H9 (cell line): ENCODE data around the gene MRPS21. TPM values are rescaled to one million over a fixed set of nuclear protein-coding genes. Genes with fewer than 3 reads are reported as not detected.

ENCODE experiments used
- DNase-seq: peaks from one replicate; pipeline ENCODE4 v3.0.0-alpha.2; 2017
- H2AFZ ChIP-seq: one replicate; pipeline ENCODE4 v1.6.1; 2013; ENCODE audit warnings: mild to moderate bottlenecking, low read length, control low read depth, moderate library complexity
- H2AK5ac ChIP-seq: 2 replicates; pipeline ENCODE4 v1.6.1; 2013; ENCODE audit warnings: low read length, control low read depth, mixed read lengths; ENCODE audit not compliant: insufficient read length
- H2BK120ac ChIP-seq: one replicate; pipeline ENCODE4 v1.6.1; 2013; ENCODE audit warnings: low read depth, mild to moderate bottlenecking, low read length, control low read depth, inconsistent platforms; ENCODE audit not compliant: poor library complexity, severe bottlenecking
- H2BK12ac ChIP-seq: 2 replicates; pipeline ENCODE4 v1.6.1; 2013; ENCODE audit warnings: low read length, control low read depth, mixed read lengths, low read depth; ENCODE audit not compliant: insufficient read length
- H2BK15ac ChIP-seq: 2 replicates; pipeline ENCODE4 v1.6.1; 2013; ENCODE audit warnings: low read depth, low read length, control low read depth
- H2BK20ac ChIP-seq: one replicate; pipeline ENCODE4 v1.6.1; 2013; ENCODE audit warnings: low read depth, mild to moderate bottlenecking, low read length, control low read depth, inconsistent platforms; ENCODE audit not compliant: poor library complexity, severe bottlenecking
- H2BK5ac ChIP-seq: 2 replicates; pipeline ENCODE4 v1.6.1; 2013; ENCODE audit warnings: low read length, control low read depth, mixed read lengths; ENCODE audit not compliant: insufficient read length
- H3K14ac ChIP-seq: 2 replicates; pipeline ENCODE4 v1.6.1; 2013; ENCODE audit warnings: low read length, control low read depth; ENCODE audit not compliant: insufficient read depth
- H3K18ac ChIP-seq: 2 replicates; pipeline ENCODE4 v1.6.1; 2013; ENCODE audit warnings: low read depth, mild to moderate bottlenecking, mixed read lengths, low read length, control low read depth; ENCODE audit not compliant: insufficient read length
- H3K23ac ChIP-seq: 2 replicates; pipeline ENCODE4 v1.6.1; 2013; ENCODE audit warnings: low read length, control low read depth, mixed read lengths, low read depth; ENCODE audit not compliant: insufficient read length
- H3K23me2 ChIP-seq: 2 replicates; pipeline ENCODE4 v1.6.1; 2013; ENCODE audit warnings: low read depth, mild to moderate bottlenecking, mixed read lengths, low read length, control low read depth; ENCODE audit not compliant: insufficient read length, poor library complexity, severe bottlenecking
- H3K27ac ChIP-seq: 2 replicates; pipeline ENCODE4 v1.5.1; 2013; ENCODE audit warnings: low read length, control low read depth, mixed read lengths, low read depth; ENCODE audit not compliant: insufficient read length
- H3K27me3 ChIP-seq: 2 replicates; pipeline ENCODE4 v1.6.1; 2013; ENCODE audit warnings: low read length, control low read depth, inconsistent platforms; ENCODE audit not compliant: insufficient read depth
- H3K4ac ChIP-seq: 2 replicates; pipeline ENCODE4 v1.6.1; 2013; ENCODE audit warnings: low read depth, mild to moderate bottlenecking, control low read depth, inconsistent platforms, low read length, moderate library complexity
- H3K4me1 ChIP-seq: 2 replicates; pipeline ENCODE4 v1.6.1; 2013; ENCODE audit warnings: low read length, control low read depth, inconsistent platforms; ENCODE audit not compliant: insufficient read depth
- H3K4me2 ChIP-seq: 2 replicates; pipeline ENCODE4 v1.6.1; 2013; ENCODE audit warnings: low read length, control low read depth, mixed read lengths; ENCODE audit not compliant: insufficient read length, insufficient read depth
- H3K56ac ChIP-seq: 2 replicates; pipeline ENCODE4 v1.6.1; 2013; ENCODE audit warnings: low read depth, mild to moderate bottlenecking, mixed read lengths, low read length, control low read depth; ENCODE audit not compliant: insufficient read length
- H3K79me1 ChIP-seq: 2 replicates; pipeline ENCODE4 v1.6.1; 2013; ENCODE audit warnings: low read depth, mild to moderate bottlenecking, moderate library complexity, low read length, control low read depth, inconsistent platforms; ENCODE audit not compliant: insufficient read depth, poor library complexity, severe bottlenecking
- H3K79me2 ChIP-seq: 2 replicates; pipeline ENCODE4 v1.6.1; 2013; ENCODE audit warnings: low read length, control low read depth, inconsistent platforms; ENCODE audit not compliant: insufficient read depth
- H3K9ac ChIP-seq: 2 replicates; pipeline ENCODE4 v1.6.1; 2013; ENCODE audit warnings: low read length, control low read depth, mixed read lengths; ENCODE audit not compliant: insufficient read length; ENCODE audit errors: extremely low read depth
- H3K9me3 ChIP-seq: one replicate; pipeline ENCODE4 v1.6.1; 2013; ENCODE audit warnings: low read depth, low read length, inconsistent platforms; ENCODE audit not compliant: control insufficient read depth
- H3T11ph ChIP-seq: one replicate; pipeline ENCODE4 v1.6.1; 2013; ENCODE audit warnings: mild to moderate bottlenecking, low read length, control low read depth, inconsistent platforms
- H4K20me1 ChIP-seq: one replicate; pipeline ENCODE4 v1.6.1; 2013; ENCODE audit not compliant: control insufficient read depth, insufficient read length, insufficient read depth
- H4K5ac ChIP-seq: 2 replicates; pipeline ENCODE4 v1.6.1; 2013; ENCODE audit warnings: low read depth, mild to moderate bottlenecking, mixed read lengths, low read length, control low read depth; ENCODE audit not compliant: insufficient read length
- H4K8ac ChIP-seq: replicated peaks from 2 replicates; pipeline ENCODE4 v1.6.1; 2013; ENCODE audit warnings: low read length, control low read depth, mixed read lengths, low read depth; ENCODE audit not compliant: insufficient read length
- H4K91ac ChIP-seq: 2 replicates; pipeline ENCODE4 v1.6.1; 2013; ENCODE audit warnings: low read depth, mild to moderate bottlenecking, moderate library complexity, mixed read lengths, low read length, control low read depth; ENCODE audit not compliant: insufficient read length
- H3K27ac Mint-ChIP-seq, 3 experiments: 2 replicates in 2 of 3; 3 replicates in 1 of 3; pipeline ENCODE4 v1.8.0; 2020 to 2021; ENCODE audit warnings: mixed read lengths in 3 of 3, mild to moderate bottlenecking in 1 of 3, moderate library complexity in 1 of 3
- H3K27me3 Mint-ChIP-seq: 2 replicates; pipeline ENCODE4 v1.8.0; 2021; ENCODE audit warnings: low read depth, mild to moderate bottlenecking, moderate library complexity, mixed read lengths
- H3K36me3 Mint-ChIP-seq, 3 experiments: 2 replicates in 2 of 3; 3 replicates in 1 of 3; pipeline ENCODE4 v1.8.0; 2020 to 2021; ENCODE audit warnings: low read depth in 3 of 3, mixed read lengths in 3 of 3; ENCODE audit not compliant: insufficient read depth in 1 of 3
- H3K4me1 Mint-ChIP-seq, 2 experiments: 2 replicates each; pipeline ENCODE4 v1.8.0; 2020; ENCODE audit warnings: mixed read lengths in 2 of 2
- H3K4me3 Mint-ChIP-seq, 2 experiments: 2 replicates in 1 of 2; 3 replicates in 1 of 2; pipeline ENCODE4 v1.8.0; 2020 to 2021; ENCODE audit warnings: mild to moderate bottlenecking in 2 of 2, mixed read lengths in 2 of 2, moderate library complexity in 1 of 2
- H3K9me3 Mint-ChIP-seq, 2 experiments: 2 replicates in 1 of 2; 3 replicates in 1 of 2; pipeline ENCODE4 v1.8.0; 2020; ENCODE audit warnings: mild to moderate bottlenecking in 2 of 2, mixed read lengths in 2 of 2, moderate library complexity in 1 of 2
- WGBS: extraction: QIAGEN DNeasy Blood & Tissue Kit; methylation state at CpG from one replicate; pipeline ENCODE4 v1.1.7; 2013; ENCODE audit warnings: missing lambda C conversion rate, low lambda C conversion rate, mixed read lengths; ENCODE audit not compliant: insufficient read length; ENCODE audit errors: extremely low coverage; 5-methylcytosine and 5-hydroxymethylcytosine counted together
- total RNA-seq: library from RNA; stranded (reverse); gene quantifications from 2 replicates; pipeline ENCODE4 v1.2.1, GENCODE V29; 2021
- TF ChIP-seq, protein P1 (sequence below): fragments of 200-600 bp; sonication (generic); conservative IDR thresholded peaks from 3 replicates; pipeline ENCODE4 v1.8.0; 2021; ENCODE audit warnings: antibody characterized with exemption, mild to moderate bottlenecking

MRPS21 gene
- total RNA-seq, 1 experiment from 2014 or later: 113 TPM

DNA sequence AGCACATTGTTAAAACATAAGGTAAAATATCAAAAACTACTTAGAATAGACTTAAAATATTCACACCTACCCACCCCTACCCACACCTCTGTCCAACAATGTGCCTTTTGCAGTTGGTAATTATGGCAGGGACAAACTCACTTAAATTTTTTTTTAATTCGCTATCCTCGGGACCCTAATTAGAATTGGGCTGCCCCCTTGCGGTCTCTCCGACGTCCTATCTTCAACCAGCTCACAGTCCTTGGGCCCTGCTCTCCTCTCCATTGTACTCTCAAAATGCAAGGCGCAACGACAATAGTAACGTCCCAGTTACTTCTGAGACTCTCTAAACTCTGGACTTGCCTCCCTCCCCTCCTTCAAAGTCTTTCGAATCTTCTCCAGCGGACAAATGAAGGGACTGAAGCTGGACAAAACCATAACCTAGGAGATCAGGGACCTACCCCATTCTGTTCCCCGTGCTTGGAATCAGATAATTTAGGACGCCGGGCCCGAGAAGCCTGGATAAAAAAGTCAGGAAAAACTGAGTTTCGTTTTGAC is 12.4 kb upstream of the MRPS21 start:
- Histone ChIP-seq H3K9me3 (no peaks in the 10 kb centered on the region), H3K14ac (peak overlapping the region; percentile 3), H2BK120ac (no peak overlapping the region), H3K23me2 (peaks cover 17% of the 10 kb centered on the region), H2AK5ac (no peak overlapping the region), H3K56ac (no peak overlapping the region), H4K5ac (no peak overlapping the region), H2AFZ (no peak overlapping the region), H3K27ac (no peak overlapping the region), H2BK12ac (peak overlapping the region; percentile 91), H3K79me2 (no peaks in the 10 kb centered on the region), H3K4me2 (peak overlapping the region; percentile 92), H2BK15ac (no peak overlapping the region; the same call in 1 of the 2 replicates), H3K9ac (peak overlapping the region; percentile 82), H2BK20ac (no peak overlapping the region), H3T11ph (no peak overlapping the region), H4K8ac (no peak overlapping the region), H3K27me3 (no peaks in the 10 kb centered on the region), H3K18ac (peak overlapping the region; percentile 78), H3K23ac (no peak overlapping the region), H4K91ac (no peak overlapping the region), H3K79me1 (no peaks in the 10 kb centered on the region), H2BK5ac (no peak overlapping the region), H3K4me1 (no peaks in the 10 kb centered on the region), H4K20me1 (peaks cover under 1% of the 10 kb centered on the region), H3K4ac (no peak overlapping the region; the same call in 1 of the 2 replicates)
- Mint-ChIP-seq H3K27ac (peak overlapping the region; percentile 92 to 98 (median 97)), H3K9me3 (no peaks in the 10 kb centered on the region; a peak in 2 of 5 replicates), H3K4me1 (peaks cover 22 to 27% of the 10 kb centered on the region in 2 experiments), H3K4me3 (peak overlapping the region; percentile 84 to 95), H3K36me3 (peaks cover 5 to 34% (median 29%) of the 10 kb centered on the region in 3 experiments), H3K27me3 (peaks cover 18% of the 10 kb centered on the region)
- peak; percentile 72 for DNase-seq
- no CpG with 5 or more reads among the region's 15 CpGs for WGBS
- TF ChIP-seq, protein P1, sequence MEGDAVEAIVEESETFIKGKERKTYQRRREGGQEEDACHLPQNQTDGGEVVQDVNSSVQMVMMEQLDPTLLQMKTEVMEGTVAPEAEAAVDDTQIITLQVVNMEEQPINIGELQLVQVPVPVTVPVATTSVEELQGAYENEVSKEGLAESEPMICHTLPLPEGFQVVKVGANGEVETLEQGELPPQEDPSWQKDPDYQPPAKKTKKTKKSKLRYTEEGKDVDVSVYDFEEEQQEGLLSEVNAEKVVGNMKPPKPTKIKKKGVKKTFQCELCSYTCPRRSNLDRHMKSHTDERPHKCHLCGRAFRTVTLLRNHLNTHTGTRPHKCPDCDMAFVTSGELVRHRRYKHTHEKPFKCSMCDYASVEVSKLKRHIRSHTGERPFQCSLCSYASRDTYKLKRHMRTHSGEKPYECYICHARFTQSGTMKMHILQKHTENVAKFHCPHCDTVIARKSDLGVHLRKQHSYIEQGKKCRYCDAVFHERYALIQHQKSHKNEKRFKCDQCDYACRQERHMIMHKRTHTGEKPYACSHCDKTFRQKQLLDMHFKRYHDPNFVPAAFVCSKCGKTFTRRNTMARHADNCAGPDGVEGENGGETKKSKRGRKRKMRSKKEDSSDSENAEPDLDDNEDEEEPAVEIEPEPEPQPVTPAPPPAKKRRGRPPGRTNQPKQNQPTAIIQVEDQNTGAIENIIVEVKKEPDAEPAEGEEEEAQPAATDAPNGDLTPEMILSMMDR: peak; percentile 86
